Lower leg skin (tissue), 3 donors: ENCODE measurements around the gene ABCA1.

Experiments
- CTCF ChIP-seq, 3 donors: fragments of 450-650 bp; IDR thresholded peaks; one replicate each; pipeline ENCODE4 v1.5.1; 2016; ENCODE audit warnings: antibody characterized with exemption in 3 of 3, mild to moderate bottlenecking in 3 of 3, moderate library complexity in 2 of 3
- POLR2A ChIP-seq, 2 donors: fragments of 450-650 bp; IDR thresholded peaks; one replicate each; pipeline ENCODE4 v1.6.1; 2016 to 2017; ENCODE audit warnings: antibody characterized with exemption in 2 of 2, mild to moderate bottlenecking in 1 of 2, moderate library complexity in 1 of 2

- no peak for TF ChIP-seq CTCF (IDR thresholded peaks at IDR 0.05)
- TF ChIP-seq POLR2A (IDR thresholded peaks at IDR 0.05): no peak
These were observed 96.3 kb downstream of the ABCA1 start for GRCh38 chr9:104831681-104832080.
